ENCODE results near the gene FLNB.

Gene FLNB

GRCh38 chr3:58063022-58063815, 55.0 kb downstream of the FLNB start (continued):
- TF ChIP-seq ZNF664 (tag by site-specific recombination; IDR thresholded peaks at IDR 0.05) (peak; percentile 76; the same call in 1 of the 2 replicates), ZNF558 (tag by site-specific recombination; IDR thresholded peaks at IDR 0.05) (no peak), ZNF16 (tag by site-specific recombination; IDR thresholded peaks at IDR 0.05; ENCODE audit: low read depth) (no peak), ZNF292 (tag by site-specific recombination; IDR thresholded peaks at IDR 0.05; ENCODE audit: borderline replicate concordance, low read depth) (no peak)
- TF ChIP-seq, protein P1, sequence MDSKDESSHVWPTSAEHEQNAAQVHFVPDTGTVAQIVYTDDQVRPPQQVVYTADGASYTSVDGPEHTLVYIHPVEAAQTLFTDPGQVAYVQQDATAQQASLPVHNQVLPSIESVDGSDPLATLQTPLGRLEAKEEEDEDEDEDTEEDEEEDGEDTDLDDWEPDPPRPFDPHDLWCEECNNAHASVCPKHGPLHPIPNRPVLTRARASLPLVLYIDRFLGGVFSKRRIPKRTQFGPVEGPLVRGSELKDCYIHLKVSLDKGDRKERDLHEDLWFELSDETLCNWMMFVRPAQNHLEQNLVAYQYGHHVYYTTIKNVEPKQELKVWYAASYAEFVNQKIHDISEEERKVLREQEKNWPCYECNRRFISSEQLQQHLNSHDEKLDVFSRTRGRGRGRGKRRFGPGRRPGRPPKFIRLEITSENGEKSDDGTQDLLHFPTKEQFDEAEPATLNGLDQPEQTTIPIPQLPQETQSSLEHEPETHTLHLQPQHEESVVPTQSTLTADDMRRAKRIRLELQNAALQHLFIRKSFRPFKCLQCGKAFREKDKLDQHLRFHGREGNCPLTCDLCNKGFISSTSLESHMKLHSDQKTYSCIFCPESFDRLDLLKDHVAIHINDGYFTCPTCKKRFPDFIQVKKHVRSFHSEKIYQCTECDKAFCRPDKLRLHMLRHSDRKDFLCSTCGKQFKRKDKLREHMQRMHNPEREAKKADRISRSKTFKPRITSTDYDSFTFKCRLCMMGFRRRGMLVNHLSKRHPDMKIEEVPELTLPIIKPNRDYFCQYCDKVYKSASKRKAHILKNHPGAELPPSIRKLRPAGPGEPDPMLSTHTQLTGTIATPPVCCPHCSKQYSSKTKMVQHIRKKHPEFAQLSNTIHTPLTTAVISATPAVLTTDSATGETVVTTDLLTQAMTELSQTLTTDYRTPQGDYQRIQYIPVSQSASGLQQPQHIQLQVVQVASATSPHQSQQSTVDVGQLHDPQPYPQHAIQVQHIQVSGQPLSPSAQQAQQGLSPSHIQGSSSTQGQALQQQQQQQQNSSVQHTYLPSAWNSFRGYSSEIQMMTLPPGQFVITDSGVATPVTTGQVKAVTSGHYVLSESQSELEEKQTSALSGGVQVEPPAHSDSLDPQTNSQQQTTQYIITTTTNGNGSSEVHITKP (tag by site-specific recombination; IDR thresholded peaks at IDR 0.05): peak; percentile 83
- TF ChIP-seq, protein P2, sequence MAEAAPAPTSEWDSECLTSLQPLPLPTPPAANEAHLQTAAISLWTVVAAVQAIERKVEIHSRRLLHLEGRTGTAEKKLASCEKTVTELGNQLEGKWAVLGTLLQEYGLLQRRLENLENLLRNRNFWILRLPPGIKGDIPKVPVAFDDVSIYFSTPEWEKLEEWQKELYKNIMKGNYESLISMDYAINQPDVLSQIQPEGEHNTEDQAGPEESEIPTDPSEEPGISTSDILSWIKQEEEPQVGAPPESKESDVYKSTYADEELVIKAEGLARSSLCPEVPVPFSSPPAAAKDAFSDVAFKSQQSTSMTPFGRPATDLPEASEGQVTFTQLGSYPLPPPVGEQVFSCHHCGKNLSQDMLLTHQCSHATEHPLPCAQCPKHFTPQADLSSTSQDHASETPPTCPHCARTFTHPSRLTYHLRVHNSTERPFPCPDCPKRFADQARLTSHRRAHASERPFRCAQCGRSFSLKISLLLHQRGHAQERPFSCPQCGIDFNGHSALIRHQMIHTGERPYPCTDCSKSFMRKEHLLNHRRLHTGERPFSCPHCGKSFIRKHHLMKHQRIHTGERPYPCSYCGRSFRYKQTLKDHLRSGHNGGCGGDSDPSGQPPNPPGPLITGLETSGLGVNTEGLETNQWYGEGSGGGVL (tag by site-specific recombination; IDR thresholded peaks at IDR 0.05): 0 out of 2 replicates have a peak, but pooled peaks have one; percentile 29

DNA sequence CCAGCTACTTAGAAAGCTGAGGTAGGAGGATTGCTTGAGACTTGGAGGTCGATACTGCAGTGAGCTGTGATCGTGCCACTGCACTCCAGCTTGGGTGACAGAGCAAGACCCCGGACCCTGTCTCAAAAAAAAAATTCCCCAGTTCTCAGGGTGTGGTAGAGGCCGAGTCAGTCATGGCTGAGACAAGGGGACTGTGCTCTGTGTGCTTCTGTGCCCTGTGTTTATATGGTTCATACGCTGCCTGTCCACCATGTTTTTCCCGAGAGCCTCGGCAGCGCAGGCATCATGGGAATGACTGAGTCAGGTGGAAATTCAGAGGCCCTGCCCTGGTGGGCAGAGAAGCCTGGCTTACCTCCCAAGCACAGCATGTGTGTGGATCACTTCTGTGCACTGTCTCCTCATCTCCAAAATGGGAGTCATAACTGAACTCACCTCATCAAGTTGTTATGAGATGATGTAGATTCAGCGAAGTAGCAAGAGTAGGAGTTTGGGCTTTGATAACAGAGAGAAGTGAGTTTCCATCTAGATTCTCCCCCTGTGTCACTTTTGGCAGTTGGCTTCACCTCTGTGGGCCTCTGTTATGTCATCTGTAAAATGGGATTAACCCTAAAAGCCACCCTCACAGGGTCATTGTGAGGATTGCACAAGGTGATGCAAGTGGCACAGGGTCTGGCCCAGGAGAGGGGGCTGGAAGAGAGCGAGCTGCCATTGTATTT, 56.9 kb downstream of the FLNB start:
- no peak overlapping the region for H3K4me3 ChIP-seq (ENCODE audit: low read depth, low read length)
- peaks cover 7% of the 10 kb centered on the region; the same call in 1 of the 2 replicates for H3K4me1 ChIP-seq (ENCODE audit: control insufficient read depth, insufficient read depth, low read length)
- ChIA-PET POLR2A (no interaction called here), CTCF (no interaction called here)
- TF ChIP-seq ZNF621 (tag by site-specific recombination; IDR thresholded peaks at IDR 0.05) (no peak), ZNF776 (tag by site-specific recombination; IDR thresholded peaks at IDR 0.05; ENCODE audit: borderline replicate concordance) (no peak), OSR2 (tag by site-specific recombination; IDR thresholded peaks at IDR 0.05) (no peak), ZNF354C (tag by site-specific recombination; IDR thresholded peaks at IDR 0.05; ENCODE audit: borderline replicate concordance, low read depth) (no peak), ZNF324 (tag by site-specific recombination; IDR thresholded peaks at IDR 0.05) (no peak), OVOL3 (tag by site-specific recombination; IDR thresholded peaks at IDR 0.05) (no peak), ZNF202 (tag by site-specific recombination; IDR thresholded peaks at IDR 0.05; ENCODE audit: borderline replicate concordance) (no peak), ZNF121 (tag by site-specific recombination; IDR thresholded peaks at IDR 0.05) (no peak)
- H3K27ac ChIP-seq (ENCODE audit: extremely low read depth, low read depth, low read length): no peak overlapping the region
- no peaks in the 10 kb centered on the region for H3K36me3 ChIP-seq (ENCODE audit: control insufficient read depth in 2 of 2, insufficient read depth in 1 of 2, low read length in 2 of 2)
- no peaks in the 10 kb centered on the region for H3K9me3 ChIP-seq (ENCODE audit: control insufficient read depth, insufficient read depth, low read depth, low read length)

DNA sequence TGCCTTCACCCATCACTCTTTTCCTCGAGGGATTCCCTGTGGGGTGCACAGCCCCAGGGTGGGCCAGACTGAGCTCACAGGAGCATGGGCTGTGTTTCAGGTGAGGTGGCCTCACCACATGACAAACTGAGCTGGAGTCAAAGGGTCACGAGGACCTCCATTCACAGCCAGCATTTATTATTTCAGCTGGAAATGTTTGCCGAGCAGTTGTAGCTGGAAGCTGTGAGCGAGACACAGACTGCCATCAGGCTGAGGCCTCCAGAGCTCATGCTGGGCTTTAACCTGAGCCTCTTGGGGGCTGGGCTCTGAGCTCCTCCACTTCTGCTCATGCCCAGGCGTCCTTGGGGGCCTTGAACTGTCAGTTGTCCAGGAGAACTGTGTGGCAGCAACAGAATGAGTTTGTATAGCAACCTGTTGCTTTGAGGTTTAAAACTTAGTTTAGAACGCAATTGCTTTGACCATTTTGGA, 57.5 kb downstream of the FLNB start:
- POLR2A ChIA-PET: no interaction called here
- Histone ChIP-seq H3K36me3 (ENCODE audit: control insufficient read depth in 2 of 2, insufficient read depth in 1 of 2, low read length in 2 of 2) (no peaks in the 10 kb centered on the region), H3K27ac (ENCODE audit: extremely low read depth, low read depth, low read length) (no peak overlapping the region), H3K4me1 (ENCODE audit: control insufficient read depth, insufficient read depth, low read length) (peaks cover 7% of the 10 kb centered on the region; the same call in 1 of the 2 replicates), H3K9me3 (ENCODE audit: control insufficient read depth, insufficient read depth, low read depth, low read length) (no peaks in the 10 kb centered on the region), H3K4me3 (ENCODE audit: low read depth, low read length) (no peak overlapping the region)
- CTCF ChIA-PET: interaction anchor here (0.6 kb wide), 1 partner anchor 239 kb away, joined by 3 read pairs; no protein-coding TSS in a partner anchor
- 0 out of 2 replicates have a peak, but pooled peaks have one; percentile 21 for TF ChIP-seq FEZF1 (tag by site-specific recombination; IDR thresholded peaks at IDR 0.05)
- no peak for TF ChIP-seq ELK4 (IDR thresholded peaks at IDR 0.05; ENCODE audit: borderline replicate concordance, low read depth, low read length)
- TF ChIP-seq ZNF423 (tag by site-specific recombination; IDR thresholded peaks at IDR 0.05): peak; percentile 60
- no peak for TF ChIP-seq ZNF707 (tag by site-specific recombination; IDR thresholded peaks at IDR 0.05)
- no peak for TF ChIP-seq RBAK (tag by site-specific recombination; IDR thresholded peaks at IDR 0.05)
- TF ChIP-seq ZIC2 (tag by site-specific recombination; IDR thresholded peaks at IDR 0.05): peak; percentile 95
- TF ChIP-seq GLIS1 (tag by site-specific recombination; IDR thresholded peaks at IDR 0.05): peak; percentile 35; the same call in 1 of the 2 replicates
- TF ChIP-seq ZNF529 (tag by site-specific recombination; IDR thresholded peaks at IDR 0.05; ENCODE audit: insufficient replicate concordance): no peak
- TF ChIP-seq, protein P3, sequence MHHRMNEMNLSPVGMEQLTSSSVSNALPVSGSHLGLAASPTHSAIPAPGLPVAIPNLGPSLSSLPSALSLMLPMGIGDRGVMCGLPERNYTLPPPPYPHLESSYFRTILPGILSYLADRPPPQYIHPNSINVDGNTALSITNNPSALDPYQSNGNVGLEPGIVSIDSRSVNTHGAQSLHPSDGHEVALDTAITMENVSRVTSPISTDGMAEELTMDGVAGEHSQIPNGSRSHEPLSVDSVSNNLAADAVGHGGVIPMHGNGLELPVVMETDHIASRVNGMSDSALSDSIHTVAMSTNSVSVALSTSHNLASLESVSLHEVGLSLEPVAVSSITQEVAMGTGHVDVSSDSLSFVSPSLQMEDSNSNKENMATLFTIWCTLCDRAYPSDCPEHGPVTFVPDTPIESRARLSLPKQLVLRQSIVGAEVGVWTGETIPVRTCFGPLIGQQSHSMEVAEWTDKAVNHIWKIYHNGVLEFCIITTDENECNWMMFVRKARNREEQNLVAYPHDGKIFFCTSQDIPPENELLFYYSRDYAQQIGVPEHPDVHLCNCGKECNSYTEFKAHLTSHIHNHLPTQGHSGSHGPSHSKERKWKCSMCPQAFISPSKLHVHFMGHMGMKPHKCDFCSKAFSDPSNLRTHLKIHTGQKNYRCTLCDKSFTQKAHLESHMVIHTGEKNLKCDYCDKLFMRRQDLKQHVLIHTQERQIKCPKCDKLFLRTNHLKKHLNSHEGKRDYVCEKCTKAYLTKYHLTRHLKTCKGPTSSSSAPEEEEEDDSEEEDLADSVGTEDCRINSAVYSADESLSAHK (tag by site-specific recombination; IDR thresholded peaks at IDR 0.05): no peak

Measured in HEK293 (cell line).